HG02610 (cell line): Measurements from ENCODE around the gene NFIB.

Experiments used
- ATAC-seq: cut with Tn5 transposase; IDR thresholded peaks from one replicate; pipeline ENCODE4 v1.9.1; 2021; ENCODE audit warnings: mild to moderate bottlenecking, moderate library complexity; ENCODE audit not compliant: unreplicated experiment

Gene NFIB

DNA sequence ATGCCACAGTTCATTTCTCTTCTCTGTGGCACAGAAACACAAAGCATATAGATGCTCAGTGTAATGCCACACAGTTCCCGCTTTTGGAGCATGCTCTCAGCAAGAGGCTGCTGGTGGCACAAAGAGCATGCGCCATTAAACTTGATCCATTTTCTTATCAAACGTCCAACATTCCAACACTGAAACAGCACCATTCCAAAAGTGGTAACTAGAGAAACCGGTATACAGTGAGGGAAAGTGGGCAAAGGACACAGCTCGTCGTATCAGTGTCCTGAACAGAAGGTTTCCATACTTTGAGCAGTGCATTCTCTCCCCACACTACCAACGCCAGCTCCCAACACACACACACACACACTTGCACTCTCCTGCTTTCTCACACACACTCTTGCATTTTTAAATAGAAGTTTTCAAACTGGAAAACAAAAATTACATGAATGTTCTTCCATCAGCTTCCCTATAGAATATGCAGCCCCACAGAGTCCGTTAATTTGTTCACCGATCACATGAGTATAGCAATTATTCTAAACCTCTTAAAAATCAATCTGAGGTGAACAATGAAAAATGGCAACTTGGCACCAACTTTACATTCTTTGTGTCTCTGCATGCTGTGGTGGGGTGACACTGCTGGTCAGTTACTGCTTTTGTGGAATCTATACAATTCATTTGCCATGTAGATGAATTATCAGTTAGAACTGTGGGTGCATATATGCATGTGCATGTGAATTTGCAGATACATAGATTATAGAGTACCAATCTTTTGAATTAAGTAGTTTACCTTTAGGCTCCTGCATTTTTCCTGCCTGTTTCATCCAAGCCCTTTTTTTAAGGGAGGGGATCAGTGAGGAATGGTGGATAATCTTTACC lies 5.7 kb downstream of the NFIB start:
- no peak for ATAC-seq

- no peak for ATAC-seq
Observed at GRCh38 chr9:14306672-14307660, 7.0 kb downstream of the NFIB start.

GRCh38 chr9:14306188-14306587 lies 7.8 kb downstream of the NFIB start:
- no peak for ATAC-seq

DNA sequence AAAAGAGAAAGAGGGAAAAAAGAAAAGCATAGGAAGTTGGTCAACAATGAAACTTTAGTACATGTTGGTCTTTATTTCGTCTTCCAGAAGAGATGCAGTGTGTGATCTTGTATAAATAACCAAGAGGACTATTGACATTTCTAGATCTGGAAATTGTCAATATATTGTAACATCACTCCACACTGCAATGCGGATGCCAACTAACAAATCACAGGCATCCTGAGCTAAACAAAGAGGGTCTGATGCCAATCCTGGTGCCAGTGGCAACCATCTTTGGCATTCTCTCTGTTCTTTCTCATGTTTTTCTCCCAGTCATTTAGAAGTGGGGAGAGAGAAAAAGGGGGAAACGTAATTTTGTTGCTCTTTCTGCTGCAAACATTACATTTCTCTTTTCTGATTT lies 9.7 kb downstream of the NFIB start:
- no peak for ATAC-seq

GRCh38 chr9:14303521-14303920 lies 10.4 kb downstream of the NFIB start:
- no peak for ATAC-seq

GRCh38 chr9:14303100-14303499 lies 10.8 kb downstream of the NFIB start:
- ATAC-seq, result no peak

DNA sequence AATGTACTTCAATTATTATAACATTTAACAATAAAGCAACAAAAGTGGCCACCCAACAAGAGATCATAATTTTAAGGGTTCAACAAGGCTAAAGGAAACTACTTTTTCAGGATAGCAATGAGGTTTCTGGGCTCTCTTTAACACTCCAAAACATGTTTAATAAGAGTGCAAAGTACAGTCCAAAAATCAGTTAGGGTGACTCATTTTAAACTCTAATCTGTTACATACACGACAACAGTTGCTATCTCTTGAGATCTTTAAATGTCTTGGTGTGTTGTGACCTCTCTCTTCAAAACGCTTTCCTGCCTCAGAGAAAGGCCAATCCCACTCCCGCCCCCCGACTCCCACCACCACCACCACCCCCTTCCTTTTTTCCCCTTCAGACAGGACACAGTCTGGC lies 11.5 kb downstream of the NFIB start:
- ATAC-seq, result no peak

GRCh38 chr9:14301583-14302021 lies 12.3 kb downstream of the NFIB start:
- no peak for ATAC-seq

DNA sequence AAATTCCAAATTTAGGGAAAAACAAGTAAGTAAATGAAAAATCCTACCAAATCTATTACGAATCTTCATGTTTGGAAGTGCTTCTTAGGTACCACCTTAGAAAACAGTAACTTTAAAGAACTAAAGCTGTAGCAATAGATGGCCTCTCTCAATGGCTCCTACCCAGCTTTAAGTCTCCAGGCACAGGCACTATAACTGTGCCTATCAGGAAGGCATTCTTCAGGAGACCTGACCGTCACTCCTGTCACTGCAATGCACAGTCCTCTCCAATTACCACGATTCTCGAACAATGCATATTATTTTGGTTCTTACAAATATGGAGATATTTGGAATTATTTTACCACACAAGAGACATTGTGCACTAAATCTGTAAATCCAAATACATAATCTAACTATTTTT lies 12.9 kb downstream of the NFIB start:
- ATAC-seq, result no peak

DNA sequence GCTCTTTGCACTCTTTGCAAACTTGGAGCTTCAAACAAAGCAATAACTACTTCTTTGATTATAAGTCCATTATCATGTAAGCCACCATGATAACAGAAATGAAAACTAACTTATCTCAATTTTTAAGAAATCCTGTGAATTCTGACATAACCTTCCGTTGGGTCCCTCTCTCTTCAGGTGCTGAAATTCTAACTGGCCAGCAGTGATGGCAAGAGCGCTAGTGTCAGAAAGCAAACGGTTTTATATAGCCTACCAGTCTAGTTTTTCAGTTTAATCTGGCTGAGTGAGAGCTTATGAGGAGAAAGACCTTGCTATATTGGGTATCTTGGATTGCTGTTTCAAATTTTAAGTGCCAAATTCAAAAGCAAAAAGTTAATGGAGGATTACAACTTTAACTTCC lies 13.4 kb downstream of the NFIB start:
- ATAC-seq, result no peak

- no peak for ATAC-seq
Observed at GRCh38 chr9:14300040-14300439, 13.9 kb downstream of the NFIB start.

GRCh38 chr9:14298601-14299022 lies 15.3 kb downstream of the NFIB start:
- no peak for ATAC-seq

DNA sequence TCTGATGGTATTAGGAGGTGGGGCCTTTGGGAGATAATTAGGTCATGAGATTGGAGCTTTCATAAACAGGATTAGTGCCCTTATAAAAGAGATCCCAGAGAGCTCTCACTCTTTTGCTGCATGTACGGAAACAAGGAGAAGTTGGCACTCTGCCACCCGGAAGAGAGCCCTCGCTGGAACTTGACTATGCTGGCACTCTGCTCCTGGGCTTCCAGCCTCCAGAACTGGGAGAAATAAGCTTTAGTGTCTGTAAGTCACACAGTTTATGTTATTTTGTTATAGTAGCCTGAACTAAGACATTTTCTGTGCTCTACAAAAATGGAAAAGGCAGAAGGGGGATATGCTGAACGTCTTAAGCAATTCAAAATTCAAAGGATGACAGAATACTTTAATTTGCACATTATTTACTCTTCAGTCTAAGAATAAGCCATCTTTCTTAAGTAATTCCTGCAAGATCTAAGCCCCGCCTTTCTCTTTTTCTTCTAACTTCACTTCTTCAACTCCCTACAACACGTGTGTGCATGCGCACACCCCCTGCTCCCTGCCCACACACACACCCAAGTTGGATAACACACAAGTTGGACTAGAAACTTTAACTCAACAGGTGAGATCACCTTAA lies 17.3 kb downstream of the NFIB start:
- no peak for ATAC-seq

DNA sequence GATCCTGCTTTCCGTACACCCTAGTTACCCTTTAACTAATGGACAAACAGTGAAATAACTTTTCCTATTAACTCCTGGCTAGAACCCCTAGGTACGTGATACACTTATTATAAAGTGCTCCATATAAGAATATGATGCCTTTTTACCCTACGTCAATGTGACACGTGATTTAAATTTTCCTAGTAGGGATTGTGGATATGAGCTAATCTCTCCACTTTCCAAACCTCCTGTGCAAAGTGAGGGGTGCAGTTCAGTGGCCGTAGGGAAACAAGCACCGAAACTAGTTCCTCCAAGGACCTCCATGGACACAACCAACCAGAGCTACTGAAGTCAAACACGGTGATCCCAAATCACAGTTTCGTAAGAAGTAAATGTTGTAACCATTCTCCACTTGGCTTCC lies 19.3 kb downstream of the NFIB start:
- no peak for ATAC-seq

DNA sequence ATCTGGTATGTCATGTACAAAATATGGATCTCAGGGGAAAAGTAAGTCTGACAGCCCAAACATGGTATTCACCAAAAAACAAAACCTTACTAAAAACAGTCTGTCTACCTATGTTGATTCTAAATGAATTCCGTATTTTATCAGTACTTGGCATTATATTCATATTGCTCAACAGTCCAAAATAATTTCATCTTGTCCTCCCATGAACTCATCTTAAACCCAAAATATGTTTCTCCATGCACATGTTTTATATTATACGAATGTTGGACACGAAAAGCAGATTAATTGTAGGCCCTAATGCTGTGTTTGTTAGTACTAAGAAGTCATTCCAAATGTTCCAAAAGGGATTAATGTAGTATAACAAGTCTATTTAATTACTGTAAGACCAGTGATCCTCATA lies 20.1 kb downstream of the NFIB start:
- ATAC-seq, result no peak

DNA sequence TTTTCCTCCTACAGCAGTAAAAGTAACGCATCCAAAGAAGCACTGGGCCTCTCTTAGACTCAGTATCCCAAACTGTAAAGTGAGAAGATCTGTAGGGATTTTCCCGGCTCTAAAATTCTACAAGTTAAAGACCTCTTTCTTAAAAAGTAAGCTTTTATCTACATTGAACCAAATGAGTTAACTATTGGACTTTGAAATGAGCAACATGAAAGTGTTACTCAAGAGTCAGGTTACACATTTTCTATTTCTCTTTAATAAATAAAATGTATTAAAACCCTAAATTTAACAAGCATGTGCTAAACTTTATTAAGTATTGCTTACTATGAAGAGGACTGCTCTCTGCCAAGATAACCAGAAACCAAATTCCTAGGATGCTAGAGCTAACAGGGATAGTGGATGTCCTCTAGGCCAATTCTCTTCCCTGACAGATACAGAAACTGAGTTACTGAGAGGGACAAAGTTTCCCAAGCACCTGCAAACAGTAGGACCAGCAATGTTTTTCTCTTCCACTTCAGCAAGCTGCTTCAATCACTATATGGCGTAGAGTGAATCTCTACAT lies 21.7 kb downstream of the NFIB start:
- ATAC-seq, result no peak

GRCh38 chr9:14289916-14290315 lies 24.0 kb downstream of the NFIB start:
- ATAC-seq, result no peak

DNA sequence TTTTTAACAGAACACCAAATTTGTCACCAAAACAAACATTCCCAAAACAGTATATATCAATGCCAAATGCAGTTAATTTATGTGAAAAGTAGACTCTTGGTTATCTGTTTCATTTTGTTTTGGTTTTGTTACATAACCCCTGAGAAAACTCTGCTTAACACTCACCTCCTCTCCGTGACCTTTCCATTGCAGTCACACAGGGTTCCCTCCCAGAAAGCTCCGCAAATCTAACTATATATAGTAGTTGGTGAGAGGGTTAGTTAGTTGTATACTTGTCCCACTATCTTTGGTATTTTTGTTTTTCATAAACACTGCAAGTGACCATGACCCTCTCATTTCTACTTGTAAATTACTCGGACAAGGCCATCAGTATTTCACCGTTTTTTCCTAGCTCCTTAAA lies 25.5 kb downstream of the NFIB start:
- no peak for ATAC-seq

- ATAC-seq, result no peak
Observed at GRCh38 chr9:14286121-14286520, 27.8 kb downstream of the NFIB start.

DNA sequence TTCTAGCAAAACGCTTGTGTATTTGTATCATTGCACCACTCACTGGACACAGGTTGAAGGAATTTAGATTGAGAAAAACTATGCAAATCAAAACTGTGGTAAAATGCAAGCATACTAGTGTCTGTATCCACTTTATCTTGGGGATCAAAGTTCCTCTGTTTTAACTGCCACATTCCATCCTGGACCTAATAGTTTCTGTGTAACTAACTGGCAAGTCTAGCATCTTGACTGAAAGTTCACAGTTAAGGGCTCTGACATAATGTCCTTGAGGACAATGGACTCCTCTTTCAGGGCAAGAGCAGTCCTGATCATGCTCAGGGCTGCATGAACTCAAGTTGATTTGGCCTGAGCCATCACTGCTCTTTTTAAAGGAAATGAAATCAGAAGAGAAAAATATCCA lies 30.7 kb downstream of the NFIB start:
- ATAC-seq, result no peak

GRCh38 chr9:14281876-14282275 lies 32.1 kb downstream of the NFIB start:
- no peak for ATAC-seq
